GM12891 (cell line): ENCODE results near the gene POT1.

Source experiments
- DNase-seq: peaks from one replicate; pipeline ENCODE4 v3.0.0; 2011; ENCODE audit warnings: low spot score; ENCODE audit not compliant: insufficient read length
- FAIRE-seq: peaks from 2 replicates; lab custom pipeline; 2011; peaks lifted over from hg19 to GRCh38; lab: Jason Lieb, UNC
- PAX5 ChIP-seq: IDR thresholded peaks from 2 replicates; pipeline ENCODE4 v1.6.1; 2011; ENCODE audit warnings: low read length, moderate library complexity, mild to moderate bottlenecking; ENCODE audit not compliant: insufficient read depth, severe bottlenecking
- POLR2A ChIP-seq: IDR thresholded peaks from 2 replicates; pipeline ENCODE4 v1.6.1; 2011; ENCODE audit warnings: low read depth, low read length, control low read depth
- POLR2AphosphoS5 ChIP-seq: IDR thresholded peaks from 2 replicates; pipeline ENCODE4 v1.6.1; 2011; ENCODE audit warnings: low read depth, low read length, control low read depth
- POU2F2 ChIP-seq: IDR thresholded peaks from 2 replicates; pipeline ENCODE4 v1.6.1; 2011; ENCODE audit warnings: low read depth, mild to moderate bottlenecking, control low read depth, low read length, moderate library complexity
- SPI1 ChIP-seq: IDR thresholded peaks from 2 replicates; pipeline ENCODE4 v1.6.1; 2011; ENCODE audit warnings: low read depth, low read length, control low read depth
- TAF1 ChIP-seq: IDR thresholded peaks from 2 replicates; pipeline ENCODE4 v1.6.1; 2011; ENCODE audit warnings: low read depth, low read length, control low read depth

The POT1 gene

GRCh38 chr7:124874644-124875163 is 54.9 kb downstream of the POT1 start:
- TF ChIP-seq TAF1 (no peak), PAX5 (no peak), POLR2AphosphoS5 (no peak), POLR2A (no peak), SPI1 (no peak), POU2F2 (no peak)
- FAIRE-seq (no peak), DNase-seq (no peak)

DNA sequence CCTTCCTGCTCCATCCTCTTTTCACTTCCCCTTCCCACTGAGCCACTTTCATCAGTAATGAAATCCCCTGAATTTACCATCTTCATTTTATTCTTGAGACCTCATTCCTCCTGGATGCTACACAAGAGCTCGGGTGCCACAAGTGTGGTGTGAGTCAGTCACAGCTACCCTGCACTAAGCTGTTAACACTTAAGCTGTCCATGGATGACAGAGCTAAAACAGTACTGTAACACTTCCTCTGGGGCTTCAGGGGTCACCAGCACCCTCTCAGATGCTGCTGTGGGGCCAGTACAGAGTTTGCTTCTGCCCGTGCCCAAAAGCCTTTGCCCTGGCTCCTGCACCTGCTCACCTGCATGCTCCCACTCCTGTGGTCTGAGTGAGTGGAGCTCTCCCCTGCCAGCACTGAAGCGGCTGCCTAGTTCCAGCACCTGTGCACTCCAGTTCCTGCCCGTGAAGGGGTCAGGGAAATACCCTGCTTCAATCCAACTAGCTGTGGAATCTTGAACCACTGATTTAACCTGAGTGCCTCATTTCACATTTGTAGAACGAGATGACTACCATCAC is 71.9 kb downstream of the POT1 start:
- no peak for TF ChIP-seq POLR2AphosphoS5
- no peak for TF ChIP-seq PAX5
- TF ChIP-seq TAF1: no peak
- TF ChIP-seq POU2F2: no peak
- peak; percentile 49 for TF ChIP-seq SPI1
- no peak for TF ChIP-seq POLR2A
- FAIRE-seq (no peak), DNase-seq (no peak)

DNA sequence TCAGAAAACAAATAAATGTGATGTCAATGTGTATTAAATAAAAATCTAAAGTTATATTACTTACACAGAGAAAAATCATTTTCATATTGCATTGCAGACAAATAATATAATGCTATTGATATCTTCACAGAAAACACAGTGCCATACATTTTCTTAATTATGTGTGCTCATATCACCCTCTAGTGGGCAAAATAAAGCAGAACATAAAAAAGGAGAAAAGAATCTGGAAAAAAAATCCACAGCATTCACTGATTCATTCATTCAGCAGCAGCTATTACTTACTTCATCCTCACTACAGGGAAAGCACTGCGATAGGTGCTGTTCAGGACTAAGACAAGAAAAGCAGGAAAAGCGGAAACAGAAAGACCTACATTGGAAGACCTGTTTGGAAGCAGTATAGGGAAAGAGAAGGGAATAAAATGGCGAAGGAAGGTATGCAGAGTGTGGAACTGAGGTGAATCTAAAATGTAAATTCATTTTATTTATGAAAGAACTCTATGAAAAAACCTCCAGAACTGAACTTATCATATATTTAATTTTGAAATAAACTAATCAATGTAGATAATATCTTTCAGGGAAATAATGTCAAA is 73.2 kb downstream of the POT1 start:
- no peak for FAIRE-seq

DNA sequence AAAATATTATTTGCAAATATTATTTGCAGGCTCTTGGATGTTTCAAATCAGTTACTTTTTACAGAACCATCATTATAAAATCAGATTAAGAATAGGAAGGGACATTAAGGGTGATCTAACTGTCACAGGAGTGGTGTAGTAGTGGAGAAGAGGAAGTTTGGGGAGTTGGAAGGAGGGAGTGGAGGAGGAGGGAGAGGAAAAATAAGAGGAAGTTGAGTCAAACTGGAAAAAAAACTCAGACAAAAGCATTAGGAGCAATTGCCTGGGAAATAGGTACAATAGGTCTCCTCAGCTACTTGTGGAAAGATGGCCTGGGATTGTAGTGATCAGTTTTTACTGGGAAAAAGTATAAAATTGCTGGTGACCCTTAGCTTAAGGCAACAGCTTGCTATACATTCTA is 86.3 kb downstream of the POT1 start:
- FAIRE-seq: no peak
- DNase-seq: no peak
- TF ChIP-seq PAX5 (no peak), POLR2AphosphoS5 (no peak), SPI1 (no peak), TAF1 (no peak), POLR2A (no peak), POU2F2 (no peak)

More for the DNA sequence above, 73.2 kb downstream of the POT1 start:
- DNase-seq: no peak
- TF ChIP-seq POLR2A (no peak), PAX5 (no peak), POLR2AphosphoS5 (no peak), TAF1 (no peak), SPI1 (no peak), POU2F2 (no peak)

GRCh38 chr7:124840435-124840834 is 89.2 kb downstream of the POT1 start:
- DNase-seq: no peak

DNA sequence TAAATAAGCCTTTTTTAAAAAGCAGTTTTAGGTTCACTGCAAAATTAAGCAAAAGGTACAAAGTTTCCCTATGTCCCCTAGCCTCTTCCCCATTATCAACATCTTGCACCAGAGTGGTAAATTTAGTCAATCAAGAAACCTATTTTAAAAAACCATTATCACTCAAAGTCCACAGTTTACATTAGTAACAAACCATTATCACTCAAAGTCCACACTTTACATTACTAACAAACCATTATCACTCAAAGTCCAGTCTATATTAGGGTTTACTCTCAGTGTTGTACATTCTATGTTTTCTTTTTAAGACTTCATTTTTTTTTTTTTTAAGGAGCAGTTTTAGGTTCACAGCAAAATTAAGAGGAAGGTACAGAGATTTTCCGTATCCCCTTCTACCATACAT is 89.9 kb downstream of the POT1 start:
- FAIRE-seq: no peak
- TF ChIP-seq SPI1: no peak
- no peak for TF ChIP-seq POU2F2
- TF ChIP-seq POLR2A: no peak
- no peak for TF ChIP-seq PAX5
- no peak for TF ChIP-seq POLR2AphosphoS5
- no peak for TF ChIP-seq TAF1

More at GRCh38 chr7:124840435-124840834, 89.2 kb downstream of the POT1 start:
- FAIRE-seq: no peak
- TF ChIP-seq POLR2AphosphoS5: no peak
- no peak for TF ChIP-seq POLR2A
- no peak for TF ChIP-seq PAX5
- no peak for TF ChIP-seq SPI1
- no peak for TF ChIP-seq POU2F2
- TF ChIP-seq TAF1: no peak

DNA sequence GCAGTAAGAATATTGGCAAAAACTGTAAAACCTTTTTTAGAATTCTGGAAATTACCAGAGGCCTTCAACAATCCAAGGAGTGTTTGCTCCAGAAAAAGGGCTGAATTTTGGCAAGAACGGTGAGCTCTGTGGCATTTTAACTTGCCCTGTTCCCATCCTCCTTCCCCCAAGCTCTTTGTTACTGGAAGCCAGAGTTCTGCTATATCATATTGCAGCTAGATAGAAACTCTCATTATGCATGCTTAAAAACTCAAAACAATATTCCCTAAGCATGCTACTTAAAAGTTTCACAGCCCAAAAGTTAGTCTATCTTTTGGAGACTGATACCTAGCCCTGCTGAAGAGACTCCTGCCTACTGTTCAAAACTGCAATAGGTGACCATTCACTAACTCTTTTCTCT is 93.5 kb downstream of the POT1 start:
- no peak for DNase-seq
- no peak for TF ChIP-seq POLR2A
- no peak for TF ChIP-seq TAF1
- TF ChIP-seq PAX5: no peak
- TF ChIP-seq POU2F2: no peak
- no peak for TF ChIP-seq SPI1
- TF ChIP-seq POLR2AphosphoS5: no peak
- FAIRE-seq: no peak

More for the DNA sequence above, 89.9 kb downstream of the POT1 start:
- DNase-seq: no peak

DNA sequence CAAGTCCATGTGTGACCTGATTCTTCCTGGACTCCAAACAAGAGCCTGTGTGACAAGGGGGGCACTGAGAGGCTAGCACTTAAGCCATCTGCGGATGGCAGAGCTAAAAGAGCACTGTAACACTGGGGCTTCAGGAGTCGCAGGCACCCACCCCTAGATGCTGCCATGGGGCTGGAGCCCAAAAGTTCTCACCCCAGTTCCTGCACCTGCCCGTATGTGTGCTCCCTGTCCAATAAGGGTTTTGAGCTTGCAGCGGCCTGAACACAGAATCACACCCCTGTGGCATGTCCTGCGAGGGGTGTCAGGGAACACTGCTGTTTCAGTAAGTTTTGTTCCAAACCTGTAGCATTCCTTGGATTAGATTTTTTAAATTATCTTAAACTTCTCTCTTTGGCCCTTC is 110.8 kb downstream of the POT1 start:
- TF ChIP-seq POLR2A (no peak), POLR2AphosphoS5 (no peak)
- no peak for FAIRE-seq
- DNase-seq: no peak

GRCh38 chr7:124813994-124814798 is 115.4 kb downstream of the POT1 start:
- TF ChIP-seq TAF1 (no peak), POLR2A (no peak), POLR2AphosphoS5 (no peak), SPI1 (no peak), PAX5 (no peak), POU2F2 (no peak)
- no peak for FAIRE-seq
- DNase-seq: no peak

- TF ChIP-seq PAX5 (no peak), TAF1 (no peak)
- no peak for DNase-seq
- FAIRE-seq: no peak
These were observed 116.9 kb downstream of the POT1 start for GRCh38 chr7:124812764-124813163.

DNA sequence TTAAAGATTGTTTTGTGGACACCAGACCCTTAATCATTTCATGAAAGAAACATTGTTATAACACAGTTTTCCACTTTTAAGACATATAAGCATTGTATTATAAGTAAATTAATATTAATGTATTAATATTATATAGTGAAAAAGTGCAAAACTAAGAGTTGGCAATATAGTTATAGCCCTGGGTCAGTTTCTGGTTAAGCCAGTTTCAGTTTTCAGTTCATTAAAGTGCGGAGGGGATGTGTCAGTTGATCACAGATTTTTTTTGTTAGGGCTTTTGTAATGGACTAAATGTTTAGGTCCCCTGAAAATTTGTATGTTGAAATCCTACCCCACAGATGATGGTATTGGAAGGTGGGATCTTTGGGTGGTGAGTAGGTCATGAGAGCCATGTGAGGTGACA is 118.3 kb downstream of the POT1 start:
- TF ChIP-seq SPI1 (no peak), POLR2A (no peak), POLR2AphosphoS5 (no peak), TAF1 (no peak), PAX5 (no peak), POU2F2 (no peak)
- no peak for FAIRE-seq
- no peak for DNase-seq

DNA sequence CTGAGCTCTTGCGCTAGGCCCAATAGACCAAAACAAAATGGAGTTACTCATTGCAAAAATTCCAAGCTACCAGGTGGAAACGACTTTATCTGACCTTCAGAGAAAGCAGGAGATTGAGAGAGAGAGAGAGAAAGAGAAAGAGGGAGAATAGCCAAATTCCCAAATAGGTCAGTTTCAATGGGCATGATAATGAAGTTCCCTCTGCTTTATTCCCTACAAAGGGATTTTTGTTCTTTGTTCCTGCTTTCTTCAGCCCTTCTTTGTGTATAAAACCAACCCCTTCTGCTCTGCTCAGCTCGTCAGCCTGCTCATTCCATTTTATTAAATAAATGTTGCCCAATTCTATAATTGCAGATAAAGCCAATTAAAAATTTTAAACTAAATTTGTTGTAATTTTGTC is 119.0 kb downstream of the POT1 start:
- DNase-seq: no peak
- TF ChIP-seq PAX5 (no peak), TAF1 (no peak), POU2F2 (no peak), POLR2A (no peak), SPI1 (no peak), POLR2AphosphoS5 (no peak)

More for the DNA sequence above, 119.0 kb downstream of the POT1 start:
- no peak for FAIRE-seq
